Prostate gland (tissue), 2 donors: Measurements from ENCODE around the gene FLVCR1.
"Not testable (repeated sequence)": the region's sequence is repeated elsewhere in the genome, so short reads cannot be mapped to it uniquely, and the experiment has no call there.

Experiments
- CTCF ChIP-seq, 4 experiments: fragments of 200-600 bp in 2 of 4; fragments of 450-650 bp in 2 of 4; sonication (generic) in 2 of 4; IDR thresholded peaks; 1 replicate in 3 of 4; 2 replicates in 1 of 4; pipeline ENCODE4 v1.5.1; 2016 to 2019; ENCODE audit warnings: antibody characterized with exemption in 4 of 4, mild to moderate bottlenecking in 2 of 4, moderate library complexity in 2 of 4
- POLR2AphosphoS5 ChIP-seq: sonication (generic); formaldehyde crosslinking; IDR thresholded peaks from one replicate; pipeline ENCODE4 v1.6.1; 2017; ENCODE audit warnings: antibody characterized with exemption

- TF ChIP-seq CTCF (IDR thresholded peaks at IDR 0.05); POLR2AphosphoS5: not testable (repeated sequence)
Measured at GRCh38 chr1:212914110-212914509, 56.0 kb downstream of the FLVCR1 start.
